ENCODE data around the gene TMEM26. TPM values are rescaled to one million over a fixed set of nuclear protein-coding genes. Genes with fewer than 3 reads are reported as not detected.
A peak's percentile ranks its signal among the peaks of the same experiment; 100 is the strongest.

Gene TMEM26
- total and polyA plus RNA-seq, 9 of the 15 experiments (the other 6 are each of a cell fraction or from before 2014, with no cell fraction given) = not detected

DNA sequence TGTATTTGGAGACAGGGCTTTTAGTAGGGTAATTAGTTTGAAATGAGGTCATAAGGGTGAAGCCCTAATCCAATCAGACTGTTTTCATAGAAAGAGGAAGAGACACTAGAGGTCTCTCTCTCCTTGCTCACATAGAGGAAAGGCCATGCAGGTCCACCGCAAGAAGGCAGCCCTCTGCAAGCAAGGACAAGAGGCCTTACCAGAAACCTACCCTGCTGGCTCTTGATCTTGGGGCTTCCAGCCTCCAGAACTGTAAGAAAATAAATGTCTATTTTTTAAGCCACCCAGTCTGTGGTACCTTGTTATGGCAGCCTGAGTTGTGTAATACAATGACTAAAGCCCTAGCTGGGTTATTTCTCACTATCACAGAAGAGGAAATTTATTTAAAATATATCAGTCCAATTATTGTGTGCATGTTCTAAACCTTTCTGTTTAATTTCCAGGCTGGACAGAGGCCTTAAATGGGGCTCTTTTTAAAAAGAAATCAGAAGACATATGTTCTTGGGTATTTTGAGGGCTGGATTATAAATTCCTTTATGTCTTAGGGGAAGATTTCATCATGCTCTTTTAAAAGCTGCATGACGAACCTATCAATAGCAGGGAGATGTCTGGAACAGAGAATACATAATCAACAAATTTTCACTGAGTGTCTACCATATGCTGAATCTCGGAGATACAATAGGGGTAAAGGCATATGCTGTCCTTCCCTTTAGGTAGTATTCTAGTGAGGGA is 12.9 kb upstream of the TMEM26 start:
- CTCF ChIA-PET (ENCODE audit: low intra/inter-chr PET ratio) = interaction anchor here (0.7 kb wide), 1 partner anchor 126 kb away, joined by 4 read pairs; no protein-coding TSS in a partner anchor
- FAIRE-seq (peak; percentile 51), DNase-seq (ENCODE audit: extremely low read depth in 1 of 4, low spot score in 3 of 4) (peak in 2 of 4 experiments; percentile 28 to 68), ATAC-seq (peak; percentile 95)
- H3K4me2 ChIP-seq (ENCODE audit: insufficient read depth, low read length) = no peak overlapping the region
- H3K4me3 ChIP-seq = no peak overlapping the region
- intact Hi-C loops (cut with micrococcal nuclease) (loop anchor here (1.0 kb wide), 1 partner anchor 267 kb away; no protein-coding TSS in a partner anchor), in situ Hi-C loops (cut with MboI) (no loop called here)
- no peaks in the 10 kb centered on the region for H3K9me3 ChIP-seq (replicated peaks; ENCODE audit: control insufficient read depth, insufficient read depth, low read depth, low read length)
- WGBS (ENCODE audit: insufficient coverage, low coverage, missing lambda C conversion rate) = 27% methylated on average over 3 of the region's 3 CpGs
- H3K9me1 ChIP-seq (ENCODE audit: control insufficient read depth, insufficient read depth, low read length) = no peaks in the 10 kb centered on the region
- H3K9ac ChIP-seq (ENCODE audit: insufficient read depth in 1 of 2, low read depth in 2 of 2, low read length in 2 of 2) = no peak overlapping the region
- no peaks in the 10 kb centered on the region for H4K20me1 ChIP-seq (replicated peaks; ENCODE audit: control insufficient read depth, insufficient read depth, low read length)
- no peaks in the 10 kb centered on the region for H3K36me3 ChIP-seq (ENCODE audit: control insufficient read depth, insufficient read depth, low read length)
- POLR2A ChIA-PET = interaction anchor here (1.1 to 1.7 kb wide), 3 partner anchors 9 to 15 kb away, joined by 3 to 6 read pairs (median 5); no protein-coding TSS in a partner anchor
- H3K27ac ChIP-seq (ENCODE audit: extremely low read depth, low read depth, low read length) = no peak overlapping the region
- H3K4me1 ChIP-seq (replicated peaks in 1 of 2; ENCODE audit: control insufficient read depth in 2 of 2, insufficient read depth in 2 of 2, low read length in 2 of 2) = no peaks in the 10 kb centered on the region; a peak in 1 of 5 replicates
- no TSS peak for BruUV-seq (replicated peaks)
- no peaks in the 10 kb centered on the region for H3K79me2 ChIP-seq (ENCODE audit: control insufficient read depth, insufficient read depth, low read length)
- H3K27me3 ChIP-seq (ENCODE audit: control insufficient read depth in 2 of 2, insufficient read depth in 2 of 2, low read length in 2 of 2) = no peaks in the 10 kb centered on the region
- no peak overlapping the region for H2AFZ ChIP-seq (ENCODE audit: low read depth, low read length)
- TF ChIP-seq PYGO2 (tag; IDR thresholded peaks at IDR 0.05) (no peak), ZNF77 (CRISPR knock-in tag; IDR thresholded peaks at IDR 0.05) (no peak), ZNF75A (CRISPR knock-in tag; IDR thresholded peaks at IDR 0.05) (no peak), ATF7 (IDR thresholded peaks at IDR 0.05) (peak; percentile 68), RAD21 (CRISPR knock-in tag; conservative IDR thresholded peaks at IDR 0.05 in 1 of 2, IDR thresholded peaks at IDR 0.05 in 1 of 2) (peak; percentile 88 to 97), NR2C1 (IDR thresholded peaks at IDR 0.05) (no peak), NR2C1 (tag; IDR thresholded peaks at IDR 0.05) (0 out of 2 replicates have a peak, but pooled peaks have one; percentile 13)
- TF ChIP-seq, protein P1, sequence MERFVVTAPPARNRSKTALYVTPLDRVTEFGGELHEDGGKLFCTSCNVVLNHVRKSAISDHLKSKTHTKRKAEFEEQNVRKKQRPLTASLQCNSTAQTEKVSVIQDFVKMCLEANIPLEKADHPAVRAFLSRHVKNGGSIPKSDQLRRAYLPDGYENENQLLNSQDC (CRISPR knock-in tag; IDR thresholded peaks at IDR 0.05) = no peak
- TF ChIP-seq, protein P2, sequence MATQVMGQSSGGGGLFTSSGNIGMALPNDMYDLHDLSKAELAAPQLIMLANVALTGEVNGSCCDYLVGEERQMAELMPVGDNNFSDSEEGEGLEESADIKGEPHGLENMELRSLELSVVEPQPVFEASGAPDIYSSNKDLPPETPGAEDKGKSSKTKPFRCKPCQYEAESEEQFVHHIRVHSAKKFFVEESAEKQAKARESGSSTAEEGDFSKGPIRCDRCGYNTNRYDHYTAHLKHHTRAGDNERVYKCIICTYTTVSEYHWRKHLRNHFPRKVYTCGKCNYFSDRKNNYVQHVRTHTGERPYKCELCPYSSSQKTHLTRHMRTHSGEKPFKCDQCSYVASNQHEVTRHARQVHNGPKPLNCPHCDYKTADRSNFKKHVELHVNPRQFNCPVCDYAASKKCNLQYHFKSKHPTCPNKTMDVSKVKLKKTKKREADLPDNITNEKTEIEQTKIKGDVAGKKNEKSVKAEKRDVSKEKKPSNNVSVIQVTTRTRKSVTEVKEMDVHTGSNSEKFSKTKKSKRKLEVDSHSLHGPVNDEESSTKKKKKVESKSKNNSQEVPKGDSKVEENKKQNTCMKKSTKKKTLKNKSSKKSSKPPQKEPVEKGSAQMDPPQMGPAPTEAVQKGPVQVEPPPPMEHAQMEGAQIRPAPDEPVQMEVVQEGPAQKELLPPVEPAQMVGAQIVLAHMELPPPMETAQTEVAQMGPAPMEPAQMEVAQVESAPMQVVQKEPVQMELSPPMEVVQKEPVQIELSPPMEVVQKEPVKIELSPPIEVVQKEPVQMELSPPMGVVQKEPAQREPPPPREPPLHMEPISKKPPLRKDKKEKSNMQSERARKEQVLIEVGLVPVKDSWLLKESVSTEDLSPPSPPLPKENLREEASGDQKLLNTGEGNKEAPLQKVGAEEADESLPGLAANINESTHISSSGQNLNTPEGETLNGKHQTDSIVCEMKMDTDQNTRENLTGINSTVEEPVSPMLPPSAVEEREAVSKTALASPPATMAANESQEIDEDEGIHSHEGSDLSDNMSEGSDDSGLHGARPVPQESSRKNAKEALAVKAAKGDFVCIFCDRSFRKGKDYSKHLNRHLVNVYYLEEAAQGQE (IDR thresholded peaks at IDR 0.05; ENCODE audit: borderline replicate concordance) = peak; percentile 90
- TF ChIP-seq, protein P2 (CRISPR knock-in tag; IDR thresholded peaks at IDR 0.05; ENCODE audit: low read depth) = no peak
- TF ChIP-seq, protein P3, sequence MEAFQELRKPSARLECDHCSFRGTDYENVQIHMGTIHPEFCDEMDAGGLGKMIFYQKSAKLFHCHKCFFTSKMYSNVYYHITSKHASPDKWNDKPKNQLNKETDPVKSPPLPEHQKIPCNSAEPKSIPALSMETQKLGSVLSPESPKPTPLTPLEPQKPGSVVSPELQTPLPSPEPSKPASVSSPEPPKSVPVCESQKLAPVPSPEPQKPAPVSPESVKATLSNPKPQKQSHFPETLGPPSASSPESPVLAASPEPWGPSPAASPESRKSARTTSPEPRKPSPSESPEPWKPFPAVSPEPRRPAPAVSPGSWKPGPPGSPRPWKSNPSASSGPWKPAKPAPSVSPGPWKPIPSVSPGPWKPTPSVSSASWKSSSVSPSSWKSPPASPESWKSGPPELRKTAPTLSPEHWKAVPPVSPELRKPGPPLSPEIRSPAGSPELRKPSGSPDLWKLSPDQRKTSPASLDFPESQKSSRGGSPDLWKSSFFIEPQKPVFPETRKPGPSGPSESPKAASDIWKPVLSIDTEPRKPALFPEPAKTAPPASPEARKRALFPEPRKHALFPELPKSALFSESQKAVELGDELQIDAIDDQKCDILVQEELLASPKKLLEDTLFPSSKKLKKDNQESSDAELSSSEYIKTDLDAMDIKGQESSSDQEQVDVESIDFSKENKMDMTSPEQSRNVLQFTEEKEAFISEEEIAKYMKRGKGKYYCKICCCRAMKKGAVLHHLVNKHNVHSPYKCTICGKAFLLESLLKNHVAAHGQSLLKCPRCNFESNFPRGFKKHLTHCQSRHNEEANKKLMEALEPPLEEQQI (IDR thresholded peaks at IDR 0.05) = 0 out of 2 replicates have a peak, but pooled peaks have one; percentile 15
